ENCODE measurements around the gene CX3CL1. TPM values are rescaled to one million over a fixed set of nuclear protein-coding genes. Genes with fewer than 3 reads are reported as not detected.
"Not testable (repeated sequence)": the region's sequence is repeated elsewhere in the genome, so short reads cannot be mapped to it uniquely, and the experiment has no call there.

CX3CL1 gene
- polyA plus RNA-seq, 1 donor (not counting 4 experiments of a cell fraction or from before 2014, with no cell fraction given) = 0.47 TPM

DNA sequence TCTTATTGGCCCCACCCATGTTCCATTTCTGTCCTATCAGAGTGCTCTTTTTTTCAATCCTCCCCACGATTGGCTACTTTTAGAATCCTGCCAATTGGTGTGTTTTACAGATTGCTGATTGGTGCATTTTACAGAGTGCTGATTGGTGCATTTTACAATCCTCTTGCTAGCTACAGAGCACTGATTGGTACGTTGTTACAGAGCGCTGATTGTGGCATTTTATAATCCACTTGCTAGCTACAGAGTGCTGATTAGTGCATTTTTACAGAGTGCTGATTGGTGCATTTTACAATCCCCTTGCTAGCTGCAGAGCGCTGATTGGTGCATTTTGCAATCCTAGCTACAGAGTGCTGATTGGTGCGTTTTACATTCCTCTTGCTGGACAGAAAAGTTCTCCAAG is 22.7 kb downstream of the CX3CL1 start:
- Histone ChIP-seq H3K4me1 (ENCODE audit: control insufficient read depth, extremely low read depth, insufficient read depth, low read length) (peaks cover 7% of the 10 kb centered on the region), H3K27ac (ENCODE audit: control insufficient read depth, insufficient read depth, low read length) (no peak overlapping the region)

DNA sequence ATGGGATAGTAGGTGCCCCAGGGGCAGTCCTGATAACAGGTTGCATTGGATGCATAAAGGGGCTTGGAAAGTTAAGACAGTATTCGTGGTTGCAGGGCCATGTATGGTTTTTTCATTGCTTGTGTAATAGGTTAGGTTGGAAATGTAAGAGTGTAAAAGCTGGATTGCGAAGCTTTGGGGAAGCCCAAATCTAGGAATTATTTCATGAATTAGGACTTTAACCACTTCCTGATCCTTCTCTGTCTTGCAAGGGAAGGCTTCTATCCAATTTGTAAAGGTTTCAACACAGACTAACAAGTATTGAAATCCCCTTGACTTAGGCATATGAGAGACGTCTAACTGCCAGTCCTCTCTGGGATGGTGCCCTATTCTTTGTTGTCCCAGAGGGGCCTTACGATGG is 24.5 kb downstream of the CX3CL1 start:
- Histone ChIP-seq H3K27ac (ENCODE audit: control insufficient read depth, insufficient read depth, low read length) (no peak overlapping the region), H2AFZ (ENCODE audit: control insufficient read depth, low read length) (no peak overlapping the region), H3K4me1 (ENCODE audit: control insufficient read depth, extremely low read depth, insufficient read depth, low read length) (peaks cover 7% of the 10 kb centered on the region), H3K4me2 (ENCODE audit: control insufficient read depth, extremely low read depth, insufficient read depth, low read depth, low read length) (no peak overlapping the region), H3K9me1 (ENCODE audit: control insufficient read depth, extremely low read depth, insufficient read depth, low read length) (peaks cover 2% of the 10 kb centered on the region), H3K36me3 (ENCODE audit: control insufficient read depth in 2 of 2, extremely low read depth in 1 of 2, insufficient read depth in 2 of 2, low read length in 2 of 2) (no peaks in the 10 kb centered on the region), H3K79me2 (ENCODE audit: control insufficient read depth, insufficient read depth, low read length) (no peaks in the 10 kb centered on the region), H3K9ac (ENCODE audit: control insufficient read depth, extremely low read depth, insufficient read depth, low read length) (no peak overlapping the region), H3K4me3 (ENCODE audit: control insufficient read depth in 2 of 3, extremely low read depth in 1 of 3, insufficient read depth in 2 of 3, low read depth in 1 of 3, low read length in 3 of 3) (no peak overlapping the region), H4K20me1 (ENCODE audit: control insufficient read depth, extremely low read depth, insufficient read depth, low read length) (no peaks in the 10 kb centered on the region), H3K27me3 (ENCODE audit: control insufficient read depth, extremely low read depth, insufficient read depth, low read length) (peaks cover 5% of the 10 kb centered on the region), H3K9me3 (ENCODE audit: control insufficient read depth, low read depth, low read length) (no peaks in the 10 kb centered on the region)
- FAIRE-seq (no peak), DNase-seq (ENCODE audit: low read depth, low spot score) (no peak)
- TF ChIP-seq, protein P1, sequence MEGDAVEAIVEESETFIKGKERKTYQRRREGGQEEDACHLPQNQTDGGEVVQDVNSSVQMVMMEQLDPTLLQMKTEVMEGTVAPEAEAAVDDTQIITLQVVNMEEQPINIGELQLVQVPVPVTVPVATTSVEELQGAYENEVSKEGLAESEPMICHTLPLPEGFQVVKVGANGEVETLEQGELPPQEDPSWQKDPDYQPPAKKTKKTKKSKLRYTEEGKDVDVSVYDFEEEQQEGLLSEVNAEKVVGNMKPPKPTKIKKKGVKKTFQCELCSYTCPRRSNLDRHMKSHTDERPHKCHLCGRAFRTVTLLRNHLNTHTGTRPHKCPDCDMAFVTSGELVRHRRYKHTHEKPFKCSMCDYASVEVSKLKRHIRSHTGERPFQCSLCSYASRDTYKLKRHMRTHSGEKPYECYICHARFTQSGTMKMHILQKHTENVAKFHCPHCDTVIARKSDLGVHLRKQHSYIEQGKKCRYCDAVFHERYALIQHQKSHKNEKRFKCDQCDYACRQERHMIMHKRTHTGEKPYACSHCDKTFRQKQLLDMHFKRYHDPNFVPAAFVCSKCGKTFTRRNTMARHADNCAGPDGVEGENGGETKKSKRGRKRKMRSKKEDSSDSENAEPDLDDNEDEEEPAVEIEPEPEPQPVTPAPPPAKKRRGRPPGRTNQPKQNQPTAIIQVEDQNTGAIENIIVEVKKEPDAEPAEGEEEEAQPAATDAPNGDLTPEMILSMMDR (optimal IDR thresholded peaks at IDR 0.05 in 1 of 3, IDR thresholded peaks at IDR 0.05 in 1 of 3, conservative IDR thresholded peaks at IDR 0.05 in 1 of 3; ENCODE audit: extremely low read depth in 1 of 3, insufficient read depth in 2 of 3, low read length in 3 of 3) = no peak
- TF ChIP-seq EZH2 (IDR thresholded peaks at IDR 0.05; ENCODE audit: low read length) = no peak
- dilution Hi-C loops (cut with MboI; ENCODE audit: extremely low pct_ligation_motif_present, low sequenced_read_pairs) = no loop called here

More for the DNA sequence above, 22.7 kb downstream of the CX3CL1 start:
- H3K9me1 ChIP-seq (ENCODE audit: control insufficient read depth, extremely low read depth, insufficient read depth, low read length) = peaks cover 2% of the 10 kb centered on the region
- peaks cover 14% of the 10 kb centered on the region for H3K27me3 ChIP-seq (ENCODE audit: control insufficient read depth, extremely low read depth, insufficient read depth, low read length)
- H3K36me3 ChIP-seq (ENCODE audit: control insufficient read depth in 2 of 2, extremely low read depth in 1 of 2, insufficient read depth in 2 of 2, low read length in 2 of 2) = no peaks in the 10 kb centered on the region
- H3K4me2 ChIP-seq (ENCODE audit: control insufficient read depth, extremely low read depth, insufficient read depth, low read depth, low read length) = no peak overlapping the region
- no peak overlapping the region for H3K9ac ChIP-seq (ENCODE audit: control insufficient read depth, extremely low read depth, insufficient read depth, low read length)
- dilution Hi-C loops (cut with MboI; ENCODE audit: extremely low pct_ligation_motif_present, low sequenced_read_pairs) = no loop called here
- H3K4me3 ChIP-seq (ENCODE audit: control insufficient read depth in 2 of 3, extremely low read depth in 1 of 3, insufficient read depth in 2 of 3, low read depth in 1 of 3, low read length in 3 of 3) = no peak overlapping the region
- FAIRE-seq (no peak), DNase-seq (ENCODE audit: low read depth, low spot score) (no peak)
- H3K79me2 ChIP-seq (ENCODE audit: control insufficient read depth, insufficient read depth, low read length) = no peaks in the 10 kb centered on the region
- no peaks in the 10 kb centered on the region for H3K9me3 ChIP-seq (ENCODE audit: control insufficient read depth, low read depth, low read length)
- TF ChIP-seq EZH2 (IDR thresholded peaks at IDR 0.05; ENCODE audit: low read length) = no peak
- TF ChIP-seq, protein P1 (optimal IDR thresholded peaks at IDR 0.05 in 1 of 3, IDR thresholded peaks at IDR 0.05 in 1 of 3, conservative IDR thresholded peaks at IDR 0.05 in 1 of 3; ENCODE audit: extremely low read depth in 1 of 3, insufficient read depth in 2 of 3, low read length in 3 of 3) = no peak
- no peak overlapping the region for H2AFZ ChIP-seq (ENCODE audit: control insufficient read depth, low read length)
- no peaks in the 10 kb centered on the region for H4K20me1 ChIP-seq (ENCODE audit: control insufficient read depth, extremely low read depth, insufficient read depth, low read length)

DNA sequence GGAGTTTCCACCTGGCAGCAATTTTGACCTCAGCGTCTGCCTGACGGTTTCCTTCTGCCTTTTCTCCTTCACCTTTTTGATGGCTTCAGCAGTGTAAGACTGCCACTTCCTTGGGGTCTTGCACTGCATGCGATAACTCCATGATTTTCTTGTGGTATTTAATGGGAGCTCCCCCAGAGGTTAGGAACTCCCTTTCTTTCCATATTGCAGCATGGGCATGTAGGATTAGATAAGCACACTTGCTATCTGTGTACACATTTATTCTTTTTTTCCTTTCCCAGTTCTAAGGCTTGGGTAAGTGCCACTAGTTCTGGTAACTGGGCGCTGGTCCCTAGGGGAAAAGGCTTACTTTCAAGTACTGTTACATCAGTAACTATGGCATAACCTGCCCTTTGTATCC is 25.2 kb downstream of the CX3CL1 start:
- H3K79me2 ChIP-seq (ENCODE audit: control insufficient read depth, insufficient read depth, low read length); H3K27me3 ChIP-seq (ENCODE audit: control insufficient read depth, extremely low read depth, insufficient read depth, low read length); H3K4me3 ChIP-seq (ENCODE audit: control insufficient read depth in 2 of 3, extremely low read depth in 1 of 3, insufficient read depth in 2 of 3, low read depth in 1 of 3, low read length in 3 of 3); H3K9ac ChIP-seq (ENCODE audit: control insufficient read depth, extremely low read depth, insufficient read depth, low read length); H3K36me3 ChIP-seq (ENCODE audit: control insufficient read depth in 2 of 2, extremely low read depth in 1 of 2, insufficient read depth in 2 of 2, low read length in 2 of 2); dilution Hi-C loops (cut with MboI; ENCODE audit: extremely low pct_ligation_motif_present, low sequenced_read_pairs); H3K9me1 ChIP-seq (ENCODE audit: control insufficient read depth, extremely low read depth, insufficient read depth, low read length); H2AFZ ChIP-seq (ENCODE audit: control insufficient read depth, low read length); DNase-seq (ENCODE audit: low read depth, low spot score); H3K9me3 ChIP-seq (ENCODE audit: control insufficient read depth, low read depth, low read length); FAIRE-seq; H3K4me1 ChIP-seq (ENCODE audit: control insufficient read depth, extremely low read depth, insufficient read depth, low read length); H3K27ac ChIP-seq (ENCODE audit: control insufficient read depth, insufficient read depth, low read length); H3K4me2 ChIP-seq (ENCODE audit: control insufficient read depth, extremely low read depth, insufficient read depth, low read depth, low read length); H4K20me1 ChIP-seq (ENCODE audit: control insufficient read depth, extremely low read depth, insufficient read depth, low read length): not testable (repeated sequence)

All from keratinocyte (primary cell).